DND-41 (cell line): ENCODE measurements around the gene AMZ2.

Experiments
- ATAC-seq: fragments of 200-7000 bp; cut with Tn5 transposase; 3 replicates; pipeline ENCODE4 v1.9.1; 2021; ENCODE audit warnings: low read depth; ENCODE audit not compliant: insufficient read depth
- DNase-seq: peaks from one replicate; pipeline ENCODE4 v3.0.0-alpha.2; 2020
- H2AFZ ChIP-seq: 2 replicates; pipeline ENCODE4 v1.6.0; 2012; ENCODE audit warnings: low read depth, low read length
- H3K27ac ChIP-seq: 2 replicates; pipeline ENCODE4 v1.5.1; 2012; ENCODE audit warnings: low read length, inconsistent platforms
- H3K27me3 ChIP-seq: fragments of 200-600 bp; sonication (generic); 2 replicates; pipeline ENCODE4 v1.6.0; 2012; ENCODE audit warnings: low read length, mild to moderate bottlenecking, inconsistent platforms; ENCODE audit not compliant: insufficient read depth, poor library complexity
- H3K36me3 ChIP-seq: 2 replicates; pipeline ENCODE4 v1.5.1; 2012; ENCODE audit warnings: low read length, inconsistent platforms; ENCODE audit not compliant: insufficient read depth
- H3K4me1 ChIP-seq: 2 replicates; pipeline ENCODE4 v1.5.1; 2012; ENCODE audit warnings: mild to moderate bottlenecking, low read length; ENCODE audit not compliant: insufficient read depth
- H3K4me2 ChIP-seq: 2 replicates; pipeline ENCODE4 v1.6.0; 2012; ENCODE audit warnings: mild to moderate bottlenecking, moderate library complexity, low read length, inconsistent platforms; ENCODE audit not compliant: insufficient read depth
- H3K4me3 ChIP-seq, 2 experiments: fragments of 200-600 bp in 1 of 2; shearing (Covaris generic) in 1 of 2; 2 replicates each; pipeline ENCODE4 v1.5.1; 2012 to 2016; ENCODE audit warnings: inconsistent platforms in 2 of 2, low read length in 2 of 2, mild to moderate bottlenecking in 2 of 2, low read depth in 1 of 2, moderate library complexity in 1 of 2
- H3K79me2 ChIP-seq: 2 replicates; pipeline ENCODE4 v1.6.0; 2012; ENCODE audit warnings: low read length, inconsistent platforms; ENCODE audit not compliant: insufficient read depth
- H3K9ac ChIP-seq: 2 replicates; pipeline ENCODE4 v1.6.0; 2012; ENCODE audit warnings: low read depth, mild to moderate bottlenecking, inconsistent platforms, low read length, moderate library complexity
- H3K9me3 ChIP-seq: 2 replicates; pipeline ENCODE4 v1.5.1; 2012; ENCODE audit warnings: low read length, moderate library complexity, mild to moderate bottlenecking, inconsistent platforms; ENCODE audit not compliant: insufficient read depth, severe bottlenecking
- H4K20me1 ChIP-seq: 2 replicates; pipeline ENCODE4 v1.6.0; 2012; ENCODE audit warnings: low read length; ENCODE audit not compliant: insufficient read depth
- CTCF ChIP-seq: IDR thresholded peaks from 2 replicates; pipeline ENCODE4 v1.5.1; 2012; ENCODE audit warnings: borderline replicate concordance, low read length, moderate library complexity, mild to moderate bottlenecking; ENCODE audit not compliant: poor library complexity, severe bottlenecking; ENCODE audit errors: extremely low read depth
- EZH2 ChIP-seq: IDR thresholded peaks from 3 replicates; pipeline ENCODE4 v1.6.1; 2012; ENCODE audit warnings: borderline replicate concordance, low read depth, mild to moderate bottlenecking, moderate library complexity, low read length, inconsistent platforms; ENCODE audit not compliant: severe bottlenecking

AMZ2 gene

DNA sequence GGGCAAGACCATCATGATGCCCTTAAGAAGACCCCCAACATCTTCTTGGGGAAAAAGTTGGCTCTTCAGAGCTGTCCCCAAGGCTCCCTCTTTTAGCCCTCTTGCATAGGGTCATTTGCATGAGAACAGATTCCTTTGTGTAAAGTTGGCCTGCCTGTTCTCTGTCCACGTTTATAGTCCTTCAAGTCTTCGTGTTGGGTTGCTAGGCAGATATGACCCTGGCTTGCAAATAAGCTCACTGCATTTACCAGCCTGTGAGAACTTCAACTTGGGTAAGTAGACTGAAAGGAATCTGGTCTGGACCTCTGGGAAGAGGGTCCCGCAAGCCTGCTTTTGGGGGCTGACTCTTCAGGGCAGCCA, 46.3 kb downstream of the AMZ2 start:
- Histone ChIP-seq H3K4me1 (peaks cover 80% of the 10 kb centered on the region), H3K9ac (no peak overlapping the region), H3K27ac (peak overlapping the region; percentile 23; the same call in 1 of the 2 replicates), H3K4me2 (no peak overlapping the region), H3K79me2 (peaks cover 38% of the 10 kb centered on the region), H3K36me3 (no peaks in the 10 kb centered on the region), H2AFZ (no peak overlapping the region), H3K27me3 (no peaks in the 10 kb centered on the region), H3K9me3 (no peaks in the 10 kb centered on the region), H3K4me3 (no peak overlapping the region), H4K20me1 (no peaks in the 10 kb centered on the region)
- no peak for TF ChIP-seq CTCF
- TF ChIP-seq EZH2: no peak
- DNase-seq (no peak), ATAC-seq (no peak)

DNA sequence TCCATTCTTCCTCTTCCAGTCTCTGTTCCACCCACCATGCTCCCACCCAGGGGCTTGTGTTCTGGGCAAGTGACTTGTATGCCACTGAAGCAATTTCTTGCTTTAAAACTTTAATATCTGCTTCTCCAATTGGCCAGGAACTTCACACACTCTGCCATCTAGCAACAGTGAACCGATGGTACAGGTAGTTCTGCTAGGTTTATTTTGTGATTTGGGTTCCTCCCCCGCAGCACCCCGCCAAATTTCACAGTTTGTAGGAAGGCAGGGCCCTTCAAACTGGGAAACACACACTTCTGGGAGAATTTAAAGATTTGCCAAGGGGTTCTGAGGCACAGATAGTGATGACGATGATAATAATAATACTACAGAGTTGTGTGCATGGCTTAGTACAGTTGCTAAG, 46.8 kb downstream of the AMZ2 start:
- DNase-seq: no peak
- peaks cover 76% of the 10 kb centered on the region for H3K4me1 ChIP-seq
- no peaks in the 10 kb centered on the region for H3K27me3 ChIP-seq
- no peaks in the 10 kb centered on the region for H3K9me3 ChIP-seq
- H3K4me3 ChIP-seq: no peak overlapping the region
- TF ChIP-seq EZH2 (no peak), CTCF (no peak)
- no peak overlapping the region for H3K4me2 ChIP-seq
- ATAC-seq: no peak
- peak overlapping the region; percentile 51; the same call in 1 of the 2 replicates for H3K27ac ChIP-seq
- no peak overlapping the region for H3K9ac ChIP-seq
- peaks cover 34% of the 10 kb centered on the region for H3K79me2 ChIP-seq
- no peaks in the 10 kb centered on the region for H4K20me1 ChIP-seq
- no peak overlapping the region for H2AFZ ChIP-seq
- no peaks in the 10 kb centered on the region for H3K36me3 ChIP-seq

- peak overlapping the region; percentile 51; the same call in 1 of the 2 replicates for H3K27ac ChIP-seq
- no peak for ATAC-seq
- no peak overlapping the region for H2AFZ ChIP-seq
- no peak overlapping the region for H3K4me3 ChIP-seq
- peaks cover 29% of the 10 kb centered on the region for H3K79me2 ChIP-seq
- no peaks in the 10 kb centered on the region for H3K9me3 ChIP-seq
- H3K27me3 ChIP-seq: no peaks in the 10 kb centered on the region
- no peak overlapping the region for H3K4me2 ChIP-seq
- H3K4me1 ChIP-seq: peaks cover 71% of the 10 kb centered on the region
- no peaks in the 10 kb centered on the region for H3K36me3 ChIP-seq
- no peak for DNase-seq
- no peak for TF ChIP-seq EZH2
- no peak overlapping the region for H3K9ac ChIP-seq
- no peaks in the 10 kb centered on the region for H4K20me1 ChIP-seq
These were observed 47.2 kb downstream of the AMZ2 start for GRCh38 chr17:68295086-68295485.

DNA sequence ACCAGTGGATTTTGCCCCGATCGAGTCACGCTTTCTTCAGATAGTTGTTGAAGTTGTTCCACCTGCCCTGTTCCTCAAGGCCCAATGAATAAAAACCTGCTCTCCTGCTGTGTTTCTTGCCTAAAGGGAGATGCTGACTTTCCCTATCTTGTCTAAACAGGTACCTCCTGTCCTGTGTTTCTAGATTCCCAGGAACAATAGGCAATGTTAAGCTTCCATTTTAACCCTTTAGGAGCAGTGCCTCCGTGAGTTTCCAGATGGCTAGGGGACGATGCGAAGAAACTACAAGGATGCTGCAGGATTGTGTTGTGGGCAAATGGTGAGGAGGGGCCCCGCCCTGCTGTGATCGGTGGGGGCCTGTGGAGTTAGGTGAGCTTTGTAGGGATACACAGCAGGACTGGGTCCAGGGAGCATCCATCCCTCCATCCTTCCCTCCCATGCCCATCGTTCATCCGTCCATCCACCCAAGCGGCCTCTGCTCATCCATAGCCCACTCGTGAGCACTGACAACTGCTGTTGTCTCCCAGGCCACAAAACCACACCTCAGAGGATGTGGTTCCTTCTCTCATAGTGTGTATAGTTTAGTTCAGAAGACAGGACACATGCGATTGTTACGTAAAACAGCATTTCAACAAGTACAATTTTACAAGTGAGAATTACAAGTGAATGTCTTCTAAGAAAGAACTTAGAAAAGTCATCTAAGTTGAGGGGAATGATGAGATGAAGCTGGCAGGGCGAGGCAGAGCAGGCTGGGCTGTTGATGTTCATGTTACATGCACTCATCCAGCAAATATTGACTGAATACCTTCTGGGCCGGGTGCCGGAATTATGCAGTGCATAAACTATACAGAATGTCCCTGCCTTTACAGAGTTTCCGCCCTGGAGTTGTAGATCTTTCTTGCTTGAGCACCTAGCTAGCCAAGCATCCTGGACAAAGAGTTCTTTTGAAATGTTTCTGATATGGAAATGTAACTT, 48.7 kb downstream of the AMZ2 start:
- peak; percentile 83 for DNase-seq
- no peaks in the 10 kb centered on the region for H3K9me3 ChIP-seq
- H3K79me2 ChIP-seq: peaks cover 21% of the 10 kb centered on the region
- no peaks in the 10 kb centered on the region for H3K36me3 ChIP-seq
- peak overlapping the region; percentile 53 for H3K4me2 ChIP-seq
- peak overlapping the region in 1 of 2 experiments; percentile 15; a peak in 2 of 4 replicates for H3K4me3 ChIP-seq
- peak; percentile 79 for ATAC-seq
- H3K27ac ChIP-seq: peak overlapping the region; percentile 80
- peak overlapping the region; percentile 38 for H3K9ac ChIP-seq
- H3K4me1 ChIP-seq: peaks cover 68% of the 10 kb centered on the region
- no peaks in the 10 kb centered on the region for H4K20me1 ChIP-seq
- TF ChIP-seq EZH2 (no peak), CTCF (no peak)
- H2AFZ ChIP-seq: 0 out of 2 replicates have a peak overlapping the region, but pooled peaks have one; percentile 18
- no peaks in the 10 kb centered on the region for H3K27me3 ChIP-seq
